HCT116 (cell line): ENCODE data around the gene CAMK1D.

Experiments
- MAX ChIP-seq: IDR thresholded peaks from 2 replicates; pipeline ENCODE4 v1.6.1; 2012
- REST ChIP-seq: IDR thresholded peaks from 2 replicates; pipeline ENCODE4 v1.6.1; 2012; ENCODE audit warnings: low read depth

DNA sequence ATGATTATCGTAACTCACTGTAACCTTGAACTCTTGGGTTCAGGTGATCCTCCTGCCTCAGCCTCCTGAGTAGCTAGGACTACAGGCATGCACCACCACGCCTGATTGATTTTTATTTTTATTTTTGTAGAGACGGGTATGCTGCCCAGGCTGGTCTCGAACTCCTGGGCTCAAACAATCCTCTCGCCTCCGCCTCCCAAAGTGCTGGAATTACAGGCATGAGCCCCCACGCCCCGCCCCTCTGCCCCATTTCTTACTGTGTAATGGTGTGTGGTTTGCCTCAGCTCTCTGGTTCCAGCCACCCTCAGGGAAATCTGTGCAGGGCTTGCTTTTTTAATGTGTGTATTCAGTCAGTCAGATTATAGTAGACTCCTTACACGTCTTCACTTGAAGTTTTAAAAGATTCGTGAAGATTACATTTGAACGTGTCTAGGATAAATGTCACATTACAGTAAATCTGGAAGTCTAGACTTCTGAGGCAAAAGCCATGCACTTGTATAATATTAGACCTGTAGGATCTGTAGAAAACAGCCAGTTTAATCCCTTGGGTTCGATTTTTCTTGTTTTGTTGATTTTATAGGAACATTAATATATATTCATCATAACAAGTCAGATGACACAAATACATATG lies 276.2 kb downstream of the CAMK1D start:
- no peak for TF ChIP-seq REST
- TF ChIP-seq MAX: no peak
